Measurements from ENCODE around the gene KCNH3.
A peak's percentile ranks its signal among the peaks of the same experiment; 100 is the strongest.
"Not testable (repeated sequence)": the region's sequence is repeated elsewhere in the genome, so short reads cannot be mapped to it uniquely, and the experiment has no call there.

The KCNH3 gene

GRCh38 chr12:49505672-49506071, 33.2 kb upstream of the KCNH3 start:
- Histone ChIP-seq H3K4me1 (ENCODE audit: insufficient read depth, poor library complexity, severe bottlenecking) (peaks cover 51% of the 10 kb centered on the region), H3K9me3 (ENCODE audit: severe bottlenecking) (no peaks in the 10 kb centered on the region), H3K4me3 (ENCODE audit: severe bottlenecking) (no peak overlapping the region), H3K27ac (ENCODE audit: poor library complexity, severe bottlenecking) (peak overlapping the region; percentile 94), H3K27me3 (ENCODE audit: insufficient read depth, poor library complexity, severe bottlenecking) (no peaks in the 10 kb centered on the region), H3K36me3 (ENCODE audit: low read depth) (peaks cover 45% of the 10 kb centered on the region)
- TF ChIP-seq CTCF (IDR thresholded peaks at IDR 0.05; ENCODE audit: poor library complexity, severe bottlenecking) = no peak
- ATAC-seq (ENCODE audit: low read depth) (peak; percentile 56), DNase-seq (ENCODE audit: low spot score) (no peak)

- Histone ChIP-seq H3K4me3 (ENCODE audit: severe bottlenecking) (no peak overlapping the region), H3K4me1 (ENCODE audit: insufficient read depth, poor library complexity, severe bottlenecking) (peaks cover 57% of the 10 kb centered on the region), H3K27me3 (ENCODE audit: insufficient read depth, poor library complexity, severe bottlenecking) (no peaks in the 10 kb centered on the region), H3K27ac (ENCODE audit: poor library complexity, severe bottlenecking) (peak overlapping the region; percentile 94), H3K36me3 (ENCODE audit: low read depth) (peaks cover 30% of the 10 kb centered on the region), H3K9me3 (ENCODE audit: severe bottlenecking) (no peaks in the 10 kb centered on the region)
- DNase-seq (ENCODE audit: low spot score) = peak; percentile 76
- no peak for TF ChIP-seq CTCF (IDR thresholded peaks at IDR 0.05; ENCODE audit: poor library complexity, severe bottlenecking)
- ATAC-seq (ENCODE audit: low read depth) = peak; percentile 88
Observed at GRCh38 chr12:49507139-49507538, 31.7 kb upstream of the KCNH3 start.

- ATAC-seq (ENCODE audit: low read depth); DNase-seq (ENCODE audit: low spot score); H3K4me3 ChIP-seq (ENCODE audit: severe bottlenecking); H3K9me3 ChIP-seq (ENCODE audit: severe bottlenecking); H3K27me3 ChIP-seq (ENCODE audit: insufficient read depth, poor library complexity, severe bottlenecking): not testable (repeated sequence)
- Histone ChIP-seq H3K4me1 (ENCODE audit: insufficient read depth, poor library complexity, severe bottlenecking) (peaks cover 53% of the 10 kb centered on the region), H3K27ac (ENCODE audit: poor library complexity, severe bottlenecking) (peak overlapping the region; percentile 44), H3K36me3 (ENCODE audit: low read depth) (peaks cover 22% of the 10 kb centered on the region)
Observed at GRCh38 chr12:49509681-49510080, 29.1 kb upstream of the KCNH3 start.

GRCh38 chr12:49511410-49511809, 27.4 kb upstream of the KCNH3 start:
- Histone ChIP-seq H3K36me3 (ENCODE audit: low read depth) (peaks cover 19% of the 10 kb centered on the region), H3K27ac (ENCODE audit: poor library complexity, severe bottlenecking) (peak overlapping the region; percentile 44), H3K27me3 (ENCODE audit: insufficient read depth, poor library complexity, severe bottlenecking) (no peaks in the 10 kb centered on the region), H3K9me3 (ENCODE audit: severe bottlenecking) (no peaks in the 10 kb centered on the region), H3K4me1 (ENCODE audit: insufficient read depth, poor library complexity, severe bottlenecking) (peaks cover 45% of the 10 kb centered on the region), H3K4me3 (ENCODE audit: severe bottlenecking) (no peak overlapping the region)
- no peak for ATAC-seq (ENCODE audit: low read depth)
- TF ChIP-seq CTCF (IDR thresholded peaks at IDR 0.05; ENCODE audit: poor library complexity, severe bottlenecking) = no peak
- DNase-seq (ENCODE audit: low spot score) = no peak

GRCh38 chr12:49512546-49512945, 26.3 kb upstream of the KCNH3 start:
- TF ChIP-seq CTCF (IDR thresholded peaks at IDR 0.05; ENCODE audit: poor library complexity, severe bottlenecking) = no peak

More at GRCh38 chr12:49512546-49512945, 26.3 kb upstream of the KCNH3 start:
- peak overlapping the region; percentile 44 for H3K27ac ChIP-seq (ENCODE audit: poor library complexity, severe bottlenecking)
- H3K4me1 ChIP-seq (ENCODE audit: insufficient read depth, poor library complexity, severe bottlenecking) = peaks cover 35% of the 10 kb centered on the region
- peaks cover 23% of the 10 kb centered on the region for H3K36me3 ChIP-seq (ENCODE audit: low read depth)
- H3K4me3 ChIP-seq (ENCODE audit: severe bottlenecking) = no peak overlapping the region
- no peaks in the 10 kb centered on the region for H3K27me3 ChIP-seq (ENCODE audit: insufficient read depth, poor library complexity, severe bottlenecking)
- DNase-seq (ENCODE audit: low spot score) (no peak), ATAC-seq (ENCODE audit: low read depth) (no peak)
- no peaks in the 10 kb centered on the region for H3K9me3 ChIP-seq (ENCODE audit: severe bottlenecking)

Measured in RWPE2 (cell line).